Activated T-cell treated with anti-CD3 and anti-CD28 coated beads for 4 hours (primary cell): ENCODE data around the gene MARCO.
"Not testable (repeated sequence)": the region's sequence is repeated elsewhere in the genome, so short reads cannot be mapped to it uniquely, and the experiment has no call there.

ENCODE experiments used
- DNase-seq: peaks from one replicate; pipeline ENCODE4 v3.0.0-alpha.2; 2020

Gene MARCO

DNA sequence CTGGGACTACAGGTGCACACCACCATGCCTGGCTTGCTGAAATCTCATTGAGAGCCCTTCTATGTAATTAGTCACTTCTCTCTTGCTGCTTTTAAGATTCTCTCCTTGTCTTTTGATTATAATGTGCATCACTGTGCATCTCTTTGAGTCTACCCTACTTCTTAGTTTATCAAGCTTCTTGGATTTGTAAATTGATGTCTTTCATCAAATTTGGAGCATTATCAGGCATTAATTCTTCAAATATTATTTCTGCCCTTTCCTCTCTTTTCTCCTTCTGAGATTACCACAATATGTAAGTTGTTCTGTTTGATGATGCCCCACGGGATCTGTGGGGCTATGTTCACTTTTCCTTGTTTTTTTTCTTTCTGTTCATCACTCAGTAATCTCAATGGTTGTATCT, 9.0 kb upstream of the MARCO start:
- no peak for DNase-seq

DNA sequence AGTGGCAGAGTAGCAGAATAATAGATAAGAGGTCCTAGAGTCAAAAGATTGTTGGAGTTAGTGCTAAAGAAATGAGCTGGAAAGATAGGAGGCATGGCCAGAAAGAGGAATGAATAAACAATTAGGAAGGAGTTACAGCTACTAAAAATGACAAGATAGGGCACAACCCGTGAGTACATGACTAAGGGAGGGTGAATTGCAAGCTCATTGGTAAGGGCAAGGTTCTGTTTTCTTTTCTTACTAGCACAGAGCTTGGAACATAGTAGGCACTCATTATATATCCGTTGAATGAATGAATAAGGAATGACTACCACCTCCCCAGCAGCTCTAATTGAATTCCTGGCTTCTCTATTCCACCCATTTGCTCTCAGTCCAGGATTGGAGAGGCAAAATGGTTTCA, 5.7 kb upstream of the MARCO start:
- no peak for DNase-seq

- DNase-seq, result no peak
Observed at GRCh38 chr2:118936936-118937335, 5.1 kb upstream of the MARCO start.

DNA sequence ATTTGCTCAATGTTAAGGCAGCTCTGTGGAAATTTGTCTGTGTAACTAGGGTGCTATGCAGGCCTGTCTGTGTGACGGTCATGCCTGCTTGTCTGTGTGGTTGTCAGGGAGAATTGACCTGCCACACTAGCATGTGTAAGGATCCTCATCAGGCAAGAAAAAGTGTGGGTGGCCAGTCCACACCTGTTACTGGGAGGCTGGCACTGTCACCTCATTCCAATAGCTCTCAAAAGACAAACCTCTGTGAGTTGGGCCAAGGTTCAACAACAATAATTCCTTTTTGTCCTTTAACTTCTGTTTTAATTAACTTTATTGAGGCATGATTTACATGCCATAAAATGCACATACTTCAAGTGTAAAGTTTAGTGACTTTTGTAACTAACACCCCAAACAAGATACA, 4.2 kb upstream of the MARCO start:
- DNase-seq, result no peak

DNA sequence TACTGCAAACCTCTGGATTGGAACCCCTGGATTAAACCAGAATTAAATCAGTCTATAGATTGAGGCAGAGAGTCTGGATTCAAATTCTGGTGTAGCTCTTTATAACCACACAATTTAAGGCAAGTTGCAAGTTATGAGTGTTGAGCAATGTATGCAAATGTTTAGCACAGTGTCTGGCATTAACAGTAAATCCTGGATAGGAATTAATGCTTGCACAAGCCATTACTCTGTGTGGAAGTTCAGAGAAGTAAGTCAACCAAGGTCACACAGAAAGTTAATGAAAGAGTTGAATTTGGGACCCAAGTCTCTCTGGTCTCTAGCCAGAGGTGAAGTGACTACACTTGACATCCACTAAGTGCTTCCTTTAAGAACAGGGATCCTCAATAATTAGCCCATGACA, 2.0 kb upstream of the MARCO start:
- DNase-seq, result no peak

DNA sequence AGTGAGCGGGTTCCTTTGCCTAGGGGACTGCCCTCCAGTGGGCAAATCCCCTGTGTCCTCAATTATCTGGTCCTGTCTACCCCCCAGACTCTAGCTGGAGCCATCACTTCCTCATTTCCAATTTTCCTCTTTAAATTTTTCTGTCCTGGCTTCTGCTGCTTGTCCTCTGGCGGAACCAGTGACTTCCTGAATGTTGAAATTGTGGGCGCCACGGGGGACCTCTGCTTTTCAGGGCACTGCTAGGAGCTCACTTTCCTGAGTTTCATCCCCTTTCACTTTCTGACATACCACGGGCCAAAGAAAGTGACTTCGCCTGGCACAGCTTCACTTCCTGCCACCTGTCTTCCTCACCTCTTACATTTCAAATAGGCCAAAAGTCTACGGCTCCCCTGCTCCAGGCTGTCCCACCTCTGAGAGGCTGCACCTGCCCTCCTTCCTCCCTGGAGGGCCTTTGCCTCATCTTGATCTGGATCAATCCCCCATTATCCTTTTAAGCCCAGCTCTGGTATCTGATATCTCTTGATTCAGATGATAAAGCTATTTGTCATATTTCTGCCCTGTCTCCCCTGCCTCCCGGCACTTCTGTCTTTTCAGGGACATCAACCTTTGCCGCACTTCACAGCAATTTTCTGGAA, 1.4 kb upstream of the MARCO start:
- DNase-seq, result no peak

DNA sequence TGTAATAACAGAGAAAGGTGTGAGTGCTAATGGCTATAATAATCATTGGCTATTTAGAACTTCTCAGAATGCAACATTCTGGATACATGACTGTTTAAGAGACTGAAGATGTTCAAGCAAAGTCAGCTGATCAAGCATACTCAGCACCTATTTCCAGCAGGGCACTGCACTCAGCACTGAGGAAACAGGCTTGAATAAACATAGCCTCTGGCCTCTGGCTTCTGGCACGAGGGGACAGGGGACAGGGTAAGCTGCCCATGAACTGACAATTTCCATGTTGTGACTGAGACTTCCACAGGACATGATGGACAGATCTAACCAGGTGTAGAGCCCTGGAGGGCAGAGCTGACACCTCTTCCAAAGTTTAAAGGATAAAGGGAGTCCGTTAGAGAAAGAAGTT, 1.3 kb downstream of the MARCO start:
- DNase-seq, result no peak

- DNase-seq, result no peak
Observed at GRCh38 chr2:118945881-118946280, 3.9 kb downstream of the MARCO start.

DNA sequence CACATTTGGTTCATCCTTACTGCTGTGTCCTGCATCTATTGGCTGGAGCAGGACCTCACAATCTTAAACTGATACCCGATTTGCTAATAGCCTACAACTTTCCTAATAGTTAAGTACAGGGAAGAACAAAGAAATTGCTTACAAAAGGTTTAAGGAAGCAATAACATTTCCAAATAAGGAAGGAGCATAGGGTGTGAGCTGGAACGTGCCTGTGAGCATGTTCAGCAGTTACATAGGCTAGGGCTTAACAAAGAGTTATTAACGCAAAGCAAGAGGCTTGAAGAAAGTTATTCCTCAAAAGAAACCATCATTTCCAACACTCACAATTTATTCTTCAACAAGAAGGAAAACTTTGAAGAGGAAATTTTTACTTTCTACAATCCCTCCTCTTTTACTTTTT, 6.3 kb downstream of the MARCO start:
- DNase-seq, result not testable (repeated sequence)

DNA sequence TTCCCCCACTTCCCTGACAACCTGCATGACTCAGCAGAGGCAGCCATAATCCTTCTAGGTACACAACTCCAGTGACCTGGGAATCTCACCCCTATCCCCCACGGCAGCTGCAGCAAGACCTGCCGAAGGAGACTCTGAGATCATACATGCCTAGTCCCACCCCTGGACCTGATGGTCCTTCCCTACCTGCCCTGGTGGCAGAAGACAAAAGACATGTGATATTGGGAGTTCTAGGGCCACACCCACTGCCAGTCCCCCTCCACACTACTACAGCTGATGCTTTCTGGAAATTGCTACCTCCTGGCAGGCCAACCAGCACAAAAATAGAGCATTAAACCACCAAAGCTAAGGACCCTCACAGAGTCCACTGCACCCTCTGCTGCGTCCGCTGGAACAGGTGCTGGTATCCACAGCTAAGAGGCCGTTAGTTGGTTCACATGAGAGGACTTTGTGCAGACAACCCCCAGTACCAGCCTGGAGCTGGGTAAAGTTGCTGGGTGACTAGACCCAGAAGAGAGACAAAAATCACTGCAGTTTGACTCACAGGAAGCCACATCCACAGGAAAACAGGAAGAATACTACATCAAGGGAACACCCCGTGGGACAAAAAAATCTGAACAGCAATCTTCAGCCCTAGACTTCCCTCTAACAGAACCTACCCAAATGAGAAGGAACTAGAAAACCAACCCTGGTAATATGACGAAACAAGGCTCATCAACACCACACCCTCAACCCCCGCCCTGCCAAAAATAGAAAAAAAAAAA, 12.5 kb downstream of the MARCO start:
- no peak for DNase-seq

- no peak for DNase-seq
Observed at GRCh38 chr2:118965737-118966136, 23.7 kb downstream of the MARCO start.

GRCh38 chr2:118967124-118967880, 25.3 kb downstream of the MARCO start:
- no peak for DNase-seq

DNA sequence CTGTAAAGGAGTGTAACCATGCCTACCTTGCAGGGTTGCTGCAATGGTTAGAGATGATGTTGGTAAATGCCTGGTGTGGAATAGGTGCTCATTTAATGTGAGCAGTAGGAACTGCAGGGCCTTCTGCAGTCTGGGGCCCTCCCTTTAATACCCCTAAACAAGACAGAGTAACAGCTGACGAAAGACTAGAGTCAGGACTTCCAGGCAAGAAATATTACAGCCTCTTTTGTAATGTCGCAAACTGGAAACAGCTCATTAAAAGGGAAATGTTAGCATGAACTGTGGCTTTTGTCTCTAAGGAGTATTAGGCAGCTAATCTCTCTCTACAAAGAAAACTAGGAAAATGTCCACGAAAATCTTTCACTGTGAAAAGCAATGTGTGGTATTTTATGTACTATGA, 26.0 kb downstream of the MARCO start:
- no peak for DNase-seq

GRCh38 chr2:118968961-118969733, 27.2 kb downstream of the MARCO start:
- no peak for DNase-seq

DNA sequence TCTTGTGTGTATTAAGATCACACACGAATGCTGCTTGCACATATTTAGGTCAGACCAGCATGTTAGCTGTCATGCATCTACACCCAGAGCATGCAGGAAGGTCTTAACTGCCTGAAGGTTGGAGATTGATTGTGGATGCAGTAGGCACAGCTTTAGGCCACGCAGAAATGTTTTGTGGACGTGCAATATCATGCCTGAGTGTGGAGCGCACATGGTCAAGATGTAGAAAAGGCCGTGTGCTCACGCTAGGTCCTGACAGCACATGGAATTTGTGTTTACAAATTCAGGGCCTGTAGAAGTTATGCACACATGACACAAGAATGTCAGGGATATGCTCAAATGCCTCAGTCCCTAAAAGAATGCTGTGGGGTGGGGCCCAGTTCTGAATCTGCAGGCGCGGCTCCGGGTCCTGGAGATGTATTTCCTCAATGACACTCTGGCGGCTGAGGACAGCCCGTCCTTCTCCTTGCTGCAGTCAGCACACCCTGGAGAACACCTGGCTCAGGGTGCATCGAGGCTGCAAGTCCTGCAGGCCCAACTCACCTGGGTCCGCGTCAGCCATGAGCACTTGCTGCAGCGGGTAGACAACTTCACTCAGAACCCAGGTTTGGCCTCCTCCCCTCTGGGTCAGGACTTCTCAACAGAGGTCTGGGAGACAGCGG, 27.9 kb downstream of the MARCO start:
- DNase-seq, result no peak

DNA sequence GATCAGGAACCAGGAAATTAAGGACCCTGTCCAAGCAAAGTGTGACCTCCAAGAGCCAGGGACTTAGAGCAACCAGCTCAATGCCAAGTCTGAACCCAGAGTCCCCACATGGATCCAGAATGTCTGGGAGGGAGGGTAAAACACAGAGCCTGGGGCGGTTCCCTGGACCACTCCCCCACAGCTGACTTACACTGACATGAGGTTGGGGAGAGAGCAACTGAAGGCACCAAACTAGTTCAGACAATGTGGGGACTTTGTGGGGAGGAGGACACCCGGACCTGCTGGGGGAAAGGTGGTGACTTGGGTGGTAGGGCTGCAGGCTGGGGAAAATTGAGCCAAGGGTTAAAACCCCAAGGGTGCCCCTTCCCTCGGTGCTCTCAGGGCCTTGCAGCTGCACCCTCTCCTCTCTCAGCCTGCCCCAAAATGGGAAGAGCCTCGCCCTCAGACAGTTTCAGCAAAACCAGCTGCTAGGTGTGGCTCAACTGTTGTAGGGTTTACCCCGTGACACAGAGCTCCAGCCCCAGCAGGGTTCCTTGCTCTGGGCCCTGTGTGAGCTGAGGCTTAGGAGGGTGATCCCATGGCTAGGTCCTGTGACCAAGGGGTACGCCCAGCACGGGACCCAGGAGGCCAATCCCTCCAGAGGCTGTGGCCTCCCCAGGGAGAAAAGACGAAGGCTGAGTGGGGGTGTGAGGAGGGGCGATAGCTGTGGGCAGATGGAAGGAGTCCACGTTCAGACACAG, 28.6 kb downstream of the MARCO start:
- no peak for DNase-seq

- no peak for DNase-seq
Observed at GRCh38 chr2:118971245-118972122, 29.5 kb downstream of the MARCO start.

DNA sequence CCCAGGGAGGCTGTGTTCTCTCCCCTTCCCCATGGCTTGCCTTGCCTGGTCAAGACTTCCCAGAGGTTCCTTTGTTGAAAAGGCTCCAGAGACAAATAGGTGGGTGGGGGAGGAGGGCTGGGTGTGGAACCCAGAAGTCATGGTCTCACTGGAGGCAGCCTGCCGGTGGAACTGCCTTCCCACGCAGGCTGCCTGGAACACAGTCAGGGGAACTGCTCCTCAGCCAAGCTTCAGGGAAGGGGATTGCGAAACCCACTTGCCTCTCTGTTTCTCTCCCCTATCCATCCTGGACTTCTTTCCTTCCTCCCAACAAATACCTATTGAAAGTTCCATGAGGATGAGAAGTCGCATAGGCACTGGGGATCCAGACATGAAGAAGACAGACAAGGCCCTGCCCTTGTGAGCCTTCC, 31.6 kb downstream of the MARCO start:
- no peak for DNase-seq

- DNase-seq, result no peak
Observed at GRCh38 chr2:118974103-118974993, 32.4 kb downstream of the MARCO start.

DNA sequence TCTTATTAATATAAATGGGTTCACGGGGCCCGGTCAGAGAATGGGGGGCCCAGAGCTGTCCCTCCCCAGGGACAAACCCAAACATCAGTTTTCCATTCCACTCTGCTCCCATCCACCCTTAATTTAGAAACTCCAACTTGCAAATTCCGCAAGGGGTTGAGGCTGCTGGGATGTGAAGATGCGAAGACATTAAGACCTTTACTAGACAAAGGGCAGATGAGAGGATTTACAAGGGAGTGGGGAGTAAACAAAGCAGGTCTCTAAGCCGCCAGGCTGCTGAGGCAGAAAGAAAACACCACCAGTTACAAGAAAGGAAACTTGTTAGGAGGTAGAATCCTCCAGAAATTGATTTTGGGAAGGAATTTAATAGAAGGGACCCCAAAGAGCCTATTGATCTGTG, 33.1 kb downstream of the MARCO start:
- no peak for DNase-seq
